Ectodermal cell (in vitro differentiated cells): ENCODE measurements around the gene PPA2.
"Not testable (repeated sequence)": the region's sequence is repeated elsewhere in the genome, so short reads cannot be mapped to it uniquely, and the experiment has no call there.

Experiments
- H3K27ac ChIP-seq: 2 replicates; pipeline ENCODE4 v1.7.0; 2013; ENCODE audit warnings: mild to moderate bottlenecking, low read depth, low read length; ENCODE audit not compliant: insufficient read depth, poor library complexity, severe bottlenecking
- H3K27me3 ChIP-seq: 2 replicates; pipeline ENCODE4 v1.7.0; 2013; ENCODE audit warnings: mild to moderate bottlenecking, low read length; ENCODE audit not compliant: insufficient read depth, control insufficient read depth, poor library complexity, severe bottlenecking
- H3K36me3 ChIP-seq: one replicate; pipeline ENCODE4 v1.7.0; 2013; ENCODE audit warnings: low read length; ENCODE audit not compliant: control insufficient read depth, insufficient read depth
- H3K4me1 ChIP-seq: one replicate; pipeline ENCODE4 v1.7.0; 2013; ENCODE audit warnings: low read length; ENCODE audit not compliant: control insufficient read depth, insufficient read depth
- H3K4me3 ChIP-seq: 2 replicates; pipeline ENCODE4 v1.7.0; 2013; ENCODE audit warnings: low read depth, low read length, control low read depth; ENCODE audit not compliant: insufficient read depth
- H3K9me3 ChIP-seq: 2 replicates; pipeline ENCODE4 v1.7.0; 2013; ENCODE audit warnings: mild to moderate bottlenecking, low read length, moderate library complexity; ENCODE audit not compliant: control insufficient read depth
- WGBS, 2 experiments: methylation state at CpG; one replicate each; pipeline ENCODE4 v1.1.7; 2013; ENCODE audit warnings: missing lambda C conversion rate in 2 of 2; 5-methylcytosine and 5-hydroxymethylcytosine counted together

PPA2 gene

DNA sequence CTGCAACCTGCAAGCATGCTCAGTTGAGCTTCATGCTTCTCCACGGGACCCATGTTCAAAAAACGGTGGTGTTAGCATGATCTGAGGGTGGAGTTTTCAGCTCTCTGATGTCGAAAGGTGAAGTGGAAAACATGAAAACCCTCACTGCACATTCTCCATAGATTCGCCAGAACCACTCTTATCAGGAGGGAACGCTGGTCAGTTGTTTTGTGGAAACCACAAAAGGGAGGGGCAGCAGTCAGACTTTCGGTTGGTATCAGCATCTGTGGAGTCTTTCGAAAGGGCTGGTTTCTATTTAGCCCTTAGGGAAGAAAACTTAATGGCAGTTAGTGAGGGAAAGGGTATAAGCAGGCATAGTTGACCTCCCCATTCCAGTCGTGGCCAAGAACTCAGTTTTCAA is 12.6 kb downstream of the PPA2 start:
- WGBS, 2 experiments = 91 to 93% methylated on average over 8 of the region's 8 CpGs
- H3K9me3 ChIP-seq = no peaks in the 10 kb centered on the region
- no peaks in the 10 kb centered on the region for H3K27me3 ChIP-seq
- no peaks in the 10 kb centered on the region for H3K36me3 ChIP-seq
- no peak overlapping the region for H3K4me3 ChIP-seq
- H3K27ac ChIP-seq = no peak overlapping the region
- H3K4me1 ChIP-seq = no peaks in the 10 kb centered on the region

DNA sequence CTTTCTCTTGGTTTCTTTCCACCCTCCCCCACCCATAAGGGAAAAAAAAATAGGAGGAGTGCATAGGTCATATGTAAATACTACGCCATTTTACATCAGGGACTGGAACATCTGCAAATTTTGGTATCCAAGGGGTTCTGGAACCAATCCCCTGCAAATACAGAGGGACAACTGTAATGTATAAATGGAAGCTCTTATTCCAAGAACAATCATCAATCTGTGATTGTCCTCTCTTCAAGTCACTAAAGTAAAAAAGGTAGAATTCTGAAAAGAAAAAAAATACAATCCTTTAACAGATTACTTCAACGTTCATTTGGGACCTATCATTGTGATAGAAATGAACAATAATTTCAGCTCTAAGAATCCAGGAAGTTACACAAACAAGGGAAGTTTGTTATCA is 13.6 kb downstream of the PPA2 start:
- WGBS, 2 experiments = 88% methylated on average over 2 of the region's 2 CpGs; no CpG with 5 or more reads in 1 of the 2 experiments
- Histone ChIP-seq H3K27me3 (no peaks in the 10 kb centered on the region), H3K4me3 (no peak overlapping the region), H3K4me1 (no peaks in the 10 kb centered on the region), H3K27ac (no peak overlapping the region), H3K36me3 (no peaks in the 10 kb centered on the region), H3K9me3 (no peaks in the 10 kb centered on the region)

DNA sequence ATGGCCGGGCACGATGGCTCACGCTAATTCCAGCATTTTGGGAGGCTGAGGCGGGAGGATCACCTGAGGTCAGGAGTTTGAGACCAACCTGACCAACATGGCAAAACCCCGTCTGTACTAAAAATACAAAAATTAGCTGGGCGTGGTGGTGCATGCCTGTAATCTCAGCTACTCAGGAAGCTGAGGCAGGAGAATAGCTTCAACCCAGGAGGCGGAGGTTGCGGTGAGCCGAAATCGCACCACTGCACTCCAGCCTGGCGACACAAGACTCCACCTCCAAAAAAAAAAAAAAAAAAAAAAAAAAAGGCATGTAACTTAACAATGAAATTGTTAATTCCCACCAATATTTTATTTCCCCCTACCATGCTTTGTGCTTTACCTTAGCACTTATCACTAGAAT is 15.3 kb downstream of the PPA2 start:
- not testable (repeated sequence) for H3K9me3 ChIP-seq, H3K36me3 ChIP-seq, H3K4me1 ChIP-seq, H3K4me3 ChIP-seq, H3K27ac ChIP-seq, H3K27me3 ChIP-seq
- 92 to 96% methylated on average over 10 to 11 of the region's 11 CpGs for WGBS, 2 experiments

DNA sequence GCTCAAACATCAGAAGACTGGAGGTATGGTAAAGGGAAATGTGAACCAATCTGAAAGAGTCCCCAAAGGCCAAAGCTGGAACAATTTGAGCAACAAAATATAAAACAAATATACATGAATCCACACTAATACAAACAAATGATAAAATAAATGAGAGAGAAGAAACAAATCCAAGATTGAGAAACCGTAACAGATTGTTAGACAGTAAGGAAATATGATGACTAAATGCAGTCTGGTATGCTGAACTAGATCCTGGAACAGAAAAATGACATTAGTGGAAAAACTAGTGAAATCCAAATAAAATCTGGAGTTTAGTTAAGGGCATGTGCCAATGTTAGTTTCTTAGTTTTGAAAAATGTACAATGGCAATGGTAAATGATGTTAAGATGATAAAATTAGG is 15.9 kb downstream of the PPA2 start:
- Histone ChIP-seq H3K9me3 (no peaks in the 10 kb centered on the region), H3K27me3 (no peaks in the 10 kb centered on the region), H3K36me3 (peaks cover 3% of the 10 kb centered on the region), H3K4me1 (no peaks in the 10 kb centered on the region), H3K4me3 (no peak overlapping the region), H3K27ac (no peak overlapping the region)
- 93 to 96% methylated on average over 1 of the region's 1 CpG for WGBS, 2 experiments

DNA sequence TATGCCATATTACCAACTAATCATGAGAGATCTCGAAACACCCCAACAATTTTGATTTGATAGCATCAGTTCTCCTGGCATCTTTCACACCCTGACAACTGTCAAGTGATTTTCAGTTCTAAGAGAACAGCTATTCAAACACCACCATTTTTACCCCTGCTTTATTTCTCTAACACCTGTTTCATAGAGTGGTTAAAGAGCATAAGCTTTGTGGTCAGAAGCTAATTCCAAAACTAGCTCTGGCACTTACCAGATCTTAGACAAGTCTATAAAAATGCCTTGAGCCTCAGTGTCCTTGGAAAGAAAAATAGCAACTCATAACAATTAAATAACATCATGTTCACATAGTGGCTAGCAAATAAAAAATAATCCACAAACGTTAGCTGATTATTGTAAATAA is 17.9 kb downstream of the PPA2 start:
- WGBS, 2 experiments = 95 to 96% methylated on average over 2 of the region's 2 CpGs
- no peaks in the 10 kb centered on the region for H3K4me1 ChIP-seq
- no peaks in the 10 kb centered on the region for H3K9me3 ChIP-seq

DNA sequence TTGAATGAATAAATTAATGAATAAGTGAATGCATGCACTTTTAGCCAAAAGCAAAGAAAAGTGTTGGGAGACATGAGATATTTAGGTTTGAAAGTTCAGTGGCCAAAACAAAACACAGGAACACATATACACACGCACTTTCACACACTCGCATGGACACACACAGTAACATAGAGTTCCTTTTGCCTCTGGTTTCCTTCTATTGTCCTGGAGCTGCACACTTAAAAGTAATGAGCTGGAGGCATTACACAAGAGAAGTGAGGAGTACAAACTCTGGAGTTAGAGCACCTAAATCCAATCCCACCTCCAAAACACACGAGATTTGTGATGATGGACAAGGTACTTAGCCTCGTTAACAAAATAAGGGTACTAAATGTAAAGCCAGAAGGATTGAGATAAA is 18.7 kb downstream of the PPA2 start:
- peaks cover 4% of the 10 kb centered on the region for H3K36me3 ChIP-seq
- no peaks in the 10 kb centered on the region for H3K9me3 ChIP-seq
- no peak overlapping the region for H3K27ac ChIP-seq
- WGBS, 2 experiments = 93 to 100% methylated on average over 2 to 4 of the region's 4 CpGs
- no peaks in the 10 kb centered on the region for H3K27me3 ChIP-seq
- H3K4me1 ChIP-seq = no peaks in the 10 kb centered on the region
- no peak overlapping the region for H3K4me3 ChIP-seq

More for the DNA sequence above, 17.9 kb downstream of the PPA2 start:
- H3K27me3 ChIP-seq = no peaks in the 10 kb centered on the region
- no peak overlapping the region for H3K4me3 ChIP-seq
- peaks cover 4% of the 10 kb centered on the region for H3K36me3 ChIP-seq
- H3K27ac ChIP-seq = no peak overlapping the region

DNA sequence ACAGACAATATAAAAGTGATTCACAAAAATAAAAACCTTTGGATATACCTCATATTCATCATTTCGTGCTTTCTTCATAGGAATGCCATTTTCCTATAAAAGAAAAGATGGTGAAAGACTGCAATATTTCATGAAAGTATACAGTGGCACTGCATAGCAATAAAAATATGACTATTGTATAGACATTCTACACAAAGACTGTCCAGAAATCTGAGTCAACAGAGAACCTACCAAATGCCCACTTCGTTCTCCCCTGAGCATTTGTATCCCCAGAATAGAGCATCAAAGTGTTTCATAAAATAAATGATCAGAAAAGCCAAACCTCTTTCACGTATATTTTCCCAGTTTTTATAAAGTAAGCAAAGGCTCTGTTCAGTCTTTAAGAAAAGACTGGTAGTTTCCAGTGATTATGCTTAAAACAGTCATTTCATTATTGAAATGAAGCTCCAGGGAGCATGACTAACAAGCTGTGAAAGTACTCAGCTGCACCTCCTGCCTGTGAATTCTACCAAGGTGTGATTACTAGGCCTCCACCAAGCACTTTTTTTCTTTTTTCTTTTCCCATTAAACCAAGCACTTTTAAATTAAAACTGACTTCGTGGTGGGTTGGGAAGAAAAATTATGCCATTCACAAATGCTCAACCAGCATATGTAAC is 20.2 kb downstream of the PPA2 start:
- H3K27ac ChIP-seq = no peak overlapping the region
- no peaks in the 10 kb centered on the region for H3K9me3 ChIP-seq
- H3K36me3 ChIP-seq = peaks cover 4% of the 10 kb centered on the region
- H3K4me1 ChIP-seq = no peaks in the 10 kb centered on the region
- no peaks in the 10 kb centered on the region for H3K27me3 ChIP-seq
- H3K4me3 ChIP-seq = no peak overlapping the region
- 56 to 79% methylated on average over 2 to 4 of the region's 4 CpGs for WGBS, 2 experiments

DNA sequence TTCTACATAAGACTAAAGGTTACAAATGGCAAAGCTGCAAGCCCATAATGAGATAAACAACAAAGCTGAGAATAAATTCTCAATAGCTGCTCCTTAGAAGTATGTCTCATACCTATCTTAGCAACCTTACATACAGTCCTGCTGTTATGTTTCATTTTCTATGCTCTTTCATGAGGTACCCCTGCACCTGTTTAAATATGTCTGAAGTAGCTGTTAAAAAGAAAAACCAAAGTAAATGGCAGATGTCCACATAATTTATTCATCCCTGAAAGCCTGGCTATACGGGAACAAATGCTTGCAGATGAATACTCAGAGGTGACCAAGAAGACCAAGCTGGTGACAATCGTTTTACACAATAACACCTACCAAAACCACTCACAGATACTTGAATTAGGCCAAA is 22.5 kb downstream of the PPA2 start:
- H3K4me1 ChIP-seq = no peaks in the 10 kb centered on the region
- peaks cover 4% of the 10 kb centered on the region for H3K36me3 ChIP-seq
- no peak overlapping the region for H3K27ac ChIP-seq
- H3K27me3 ChIP-seq = no peaks in the 10 kb centered on the region
- 86 to 90% methylated on average over 2 of the region's 2 CpGs for WGBS, 2 experiments
- H3K4me3 ChIP-seq = no peak overlapping the region
- H3K9me3 ChIP-seq = no peaks in the 10 kb centered on the region

DNA sequence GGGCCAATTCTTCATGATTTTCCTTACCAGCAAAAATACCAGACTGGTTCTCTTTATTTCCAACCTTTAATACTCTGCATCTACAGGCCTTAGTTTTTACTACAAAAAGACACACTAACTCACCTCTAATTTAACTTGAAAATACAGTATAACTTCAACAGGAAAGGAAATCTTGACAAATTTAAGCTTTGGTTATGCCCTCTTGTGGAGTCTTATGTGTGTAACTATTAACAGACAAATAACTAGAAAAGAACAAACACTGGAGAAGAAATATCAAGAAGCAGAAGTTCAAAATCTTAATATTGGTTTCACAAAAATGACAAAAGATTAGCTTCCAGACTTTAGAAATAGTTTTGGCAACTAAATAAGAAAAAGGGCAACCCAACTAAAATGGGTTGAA is 33.0 kb downstream of the PPA2 start:
- no peak overlapping the region for H3K4me3 ChIP-seq
- no peaks in the 10 kb centered on the region for H3K9me3 ChIP-seq
- H3K4me1 ChIP-seq = no peaks in the 10 kb centered on the region
- H3K27me3 ChIP-seq = no peaks in the 10 kb centered on the region
- peaks cover 22% of the 10 kb centered on the region for H3K36me3 ChIP-seq
- H3K27ac ChIP-seq = no peak overlapping the region

DNA sequence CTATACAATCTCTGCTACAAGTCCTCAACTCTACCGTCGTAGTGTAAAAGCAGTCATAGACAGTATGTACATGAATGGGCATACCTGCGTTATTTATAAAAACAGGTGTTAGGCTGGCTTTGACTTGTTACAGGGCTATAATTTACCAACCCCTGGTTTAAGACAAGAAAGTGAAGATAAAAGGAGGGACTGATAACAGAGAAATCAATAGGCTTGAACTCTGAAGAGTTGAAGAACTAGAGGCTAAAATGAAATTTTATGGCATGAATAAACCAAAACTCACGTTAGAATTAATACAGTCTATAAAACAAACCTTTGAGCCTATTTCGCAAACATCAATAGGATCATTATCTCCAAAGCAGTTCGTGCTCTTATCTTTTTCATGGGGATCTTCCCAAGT is 36.2 kb downstream of the PPA2 start:
- Histone ChIP-seq H3K4me3 (no peak overlapping the region), H3K9me3 (no peaks in the 10 kb centered on the region), H3K27ac (no peak overlapping the region), H3K4me1 (no peaks in the 10 kb centered on the region), H3K27me3 (no peaks in the 10 kb centered on the region), H3K36me3 (peaks cover 27% of the 10 kb centered on the region)
- 98 to 99% methylated on average over 5 of the region's 6 CpGs for WGBS, 2 experiments

DNA sequence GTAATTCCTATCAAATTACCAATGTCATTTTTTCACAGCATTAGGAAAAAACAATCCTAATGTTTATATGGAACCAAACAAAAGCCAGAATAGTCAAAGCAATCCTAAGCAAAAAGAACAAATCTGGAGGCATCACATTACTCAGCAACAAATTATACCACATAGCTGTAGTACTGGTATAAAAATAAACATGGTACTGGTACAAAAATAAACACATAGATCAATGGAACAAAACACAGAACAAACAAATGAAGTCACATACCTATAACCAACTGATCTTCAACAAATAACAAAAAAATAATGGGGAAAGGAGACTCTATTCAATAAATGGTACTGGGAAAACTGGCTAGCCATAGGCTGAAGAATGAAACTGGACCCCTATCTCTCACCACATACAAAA is 37.4 kb downstream of the PPA2 start:
- Histone ChIP-seq H3K36me3 (peaks cover 27% of the 10 kb centered on the region), H3K4me1 (no peaks in the 10 kb centered on the region), H3K27me3 (no peaks in the 10 kb centered on the region), H3K27ac (no peak overlapping the region), H3K9me3 (no peaks in the 10 kb centered on the region), H3K4me3 (no peak overlapping the region)
